ENCODE results near the gene ETV6.

GRCh38 chr12:11762723-11763326 is 113.4 kb downstream of the ETV6 start:
- TF ChIP-seq CTCF (IDR thresholded peaks at IDR 0.05) (no peak), KDM1A (IDR thresholded peaks at IDR 0.05; ENCODE audit: low read depth) (no peak), ZFP36 (IDR thresholded peaks at IDR 0.05; ENCODE audit: borderline replicate concordance, partially characterized antibody) (no peak), POLR2A (IDR thresholded peaks at IDR 0.05; ENCODE audit: low read length) (no peak), BHLHE40 (IDR thresholded peaks at IDR 0.05; ENCODE audit: low read depth, low read length) (no peak), RCOR1 (IDR thresholded peaks at IDR 0.05; ENCODE audit: low read depth, low read length) (no peak)

All from A549 (cell line).